NK-92 (cell line): ENCODE data around the gene LCN2.
"Not testable (repeated sequence)": the region's sequence is repeated elsewhere in the genome, so short reads cannot be mapped to it uniquely, and the experiment has no call there.

Experiments
- DNase-seq: peaks from one replicate; lab custom pipeline; 2025; ENCODE audit not compliant: unreplicated experiment; lab: John Stamatoyannopoulos, UW

The LCN2 gene

DNA sequence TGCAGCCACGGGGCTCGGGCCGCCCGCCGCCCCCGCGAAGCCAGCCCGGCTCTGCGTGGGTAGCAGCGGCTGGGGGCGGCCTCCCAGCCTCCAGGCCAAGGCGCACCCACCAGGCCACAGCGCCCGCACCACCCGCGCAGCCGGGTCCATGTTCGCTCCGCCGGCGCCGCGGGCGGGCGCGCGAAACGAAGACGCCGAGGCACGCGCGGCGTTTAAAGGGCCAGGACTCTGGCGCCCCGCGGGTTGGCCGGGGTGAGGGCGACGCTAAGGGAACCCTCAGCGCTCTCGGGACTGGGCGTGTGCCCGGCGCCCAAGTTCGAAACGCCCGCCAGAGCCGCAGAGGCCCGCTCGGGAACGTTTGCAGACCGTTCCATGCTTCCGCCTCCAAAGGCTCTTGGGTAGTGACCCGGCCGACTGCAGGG, 21.7 kb upstream of the LCN2 start, which contains the start of gene PTGES2:
Gene PTGES2 (minus strand): TSS at position 162 of the 422 bp plus-strand sequence. CDS start 12 bp downstream, at position 150.
- DNase-seq, result no peak

DNA sequence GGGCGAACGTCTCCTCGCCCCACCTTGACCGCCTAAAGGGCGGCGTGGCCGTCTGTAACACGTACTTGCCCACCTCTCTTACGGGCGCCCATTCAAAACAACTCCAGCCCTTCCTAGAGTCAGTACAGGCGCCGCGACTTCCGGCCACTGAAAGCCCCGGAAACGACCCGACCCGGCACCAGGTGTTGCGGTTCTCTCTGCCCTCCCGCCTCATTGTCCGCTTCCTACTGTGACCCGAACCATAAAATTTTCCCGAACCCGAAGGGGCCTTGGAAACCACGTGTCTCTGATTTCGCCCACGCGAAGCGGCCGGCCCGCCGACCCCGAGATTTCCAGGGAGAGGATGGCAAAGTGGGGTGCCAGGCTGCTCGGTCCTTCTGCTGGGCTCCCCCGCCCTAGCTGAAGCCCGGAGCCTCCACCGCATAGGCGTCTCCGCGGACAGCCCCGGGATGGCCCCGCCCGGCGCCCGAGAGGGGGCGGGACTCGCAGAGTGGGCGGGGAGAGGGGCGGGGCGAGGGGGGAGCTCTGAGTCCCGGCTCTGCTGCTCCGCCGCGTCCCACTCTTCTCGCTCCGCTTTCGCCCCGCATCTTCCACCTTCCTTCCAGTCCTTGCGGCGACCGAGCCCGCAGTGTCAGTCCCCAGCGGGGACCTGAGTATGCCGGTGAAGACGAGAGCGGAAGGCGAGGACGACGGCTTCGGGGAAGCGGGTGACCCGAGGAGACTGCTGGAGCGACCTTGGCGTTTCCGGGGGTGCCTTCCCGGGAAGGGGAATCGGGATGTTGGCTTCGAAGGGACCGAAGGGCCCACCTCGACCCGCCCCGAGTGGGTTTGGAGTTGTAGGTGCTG, 21.0 kb upstream of the LCN2 start:
- no peak for DNase-seq

DNA sequence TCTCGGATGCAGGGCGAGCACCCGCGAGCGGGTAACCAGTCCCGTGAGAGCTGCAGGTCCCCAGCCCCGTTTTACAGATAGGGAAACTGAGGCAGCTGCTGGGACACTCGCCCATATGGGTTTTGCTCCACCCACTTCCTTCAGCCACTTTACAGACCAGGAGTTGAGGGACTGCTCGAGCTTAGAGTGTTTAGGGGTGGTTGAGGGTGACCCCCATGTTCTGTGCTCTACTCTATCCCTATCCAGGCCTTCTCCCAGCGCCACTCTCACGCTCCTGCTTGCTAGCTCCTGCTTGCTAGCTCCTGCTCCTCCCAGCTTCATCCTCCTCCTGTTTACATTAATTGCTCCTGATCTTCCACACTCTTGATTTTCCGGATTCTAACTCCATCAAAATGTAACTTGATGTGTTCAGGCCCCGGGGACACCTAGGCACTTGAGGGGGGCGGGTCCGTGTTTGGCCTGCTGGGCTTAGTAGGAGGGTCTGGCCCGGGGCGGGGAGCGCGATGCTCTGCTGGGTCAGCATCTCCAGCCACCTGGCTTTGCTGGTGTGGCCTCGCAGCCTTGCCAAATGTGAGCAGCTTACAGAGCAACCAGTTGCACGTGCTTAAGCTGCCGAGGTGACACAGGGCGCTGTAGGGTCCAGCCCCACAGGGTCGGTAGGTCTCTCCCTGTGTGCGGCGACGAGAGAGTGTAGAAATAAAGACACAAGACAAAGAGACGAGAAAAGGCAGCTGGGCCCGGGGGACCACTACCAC, 20.2 kb upstream of the LCN2 start:
- no peak for DNase-seq

DNA sequence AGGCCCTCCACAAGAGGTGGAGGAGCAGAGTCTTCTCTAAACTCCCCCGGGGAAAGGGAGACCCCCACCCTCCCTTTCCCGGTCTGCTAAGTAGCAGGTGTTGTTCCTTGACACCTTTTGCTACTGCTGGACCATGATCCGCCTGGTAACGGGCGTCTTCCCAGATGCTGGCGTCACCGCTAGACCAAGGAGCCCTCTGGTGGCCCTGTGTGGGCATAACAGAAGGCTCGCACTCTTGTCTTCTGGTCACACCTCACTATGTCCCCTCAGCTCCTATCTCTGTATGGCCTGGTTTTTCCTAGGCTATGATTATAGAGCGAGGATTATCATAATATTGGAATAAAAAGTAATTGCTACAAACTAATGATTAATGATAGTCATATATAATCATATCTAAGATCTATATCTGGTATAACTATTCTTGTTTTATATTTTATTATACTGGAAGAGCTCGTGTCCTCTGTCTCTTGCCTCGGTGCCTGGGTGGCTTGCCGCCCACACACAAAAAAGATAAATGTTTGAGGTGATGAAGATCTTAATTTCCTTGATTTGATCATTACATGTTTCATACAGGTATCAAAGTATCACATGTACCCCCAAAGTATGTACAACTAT, 19.2 kb upstream of the LCN2 start:
- not testable (repeated sequence) for DNase-seq

GRCh38 chr9:128130651-128131050, 18.6 kb upstream of the LCN2 start:
- DNase-seq, result not testable (repeated sequence)

- not testable (repeated sequence) for DNase-seq
Observed at GRCh38 chr9:128131346-128131745, 17.9 kb upstream of the LCN2 start.

DNA sequence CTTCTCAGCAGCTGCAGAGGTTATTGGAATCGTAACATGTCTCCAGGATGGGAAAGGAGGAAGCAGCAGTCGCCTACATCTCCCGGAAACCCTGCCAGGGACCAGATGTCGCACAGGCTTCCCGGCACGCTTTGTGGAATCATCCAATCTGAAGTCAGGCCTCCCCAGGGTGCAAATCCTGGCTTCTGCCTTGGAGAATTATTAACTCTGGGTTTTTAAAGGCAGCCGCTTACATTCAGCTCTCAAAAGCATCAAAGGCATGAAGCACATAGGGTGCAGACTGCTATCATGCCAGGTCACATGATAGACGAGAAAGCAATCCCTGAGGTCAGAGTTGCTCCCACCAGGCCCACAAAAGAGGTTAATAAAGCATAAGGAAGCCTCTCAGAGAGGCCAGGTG, 17.1 kb upstream of the LCN2 start:
- DNase-seq, result not testable (repeated sequence)

DNA sequence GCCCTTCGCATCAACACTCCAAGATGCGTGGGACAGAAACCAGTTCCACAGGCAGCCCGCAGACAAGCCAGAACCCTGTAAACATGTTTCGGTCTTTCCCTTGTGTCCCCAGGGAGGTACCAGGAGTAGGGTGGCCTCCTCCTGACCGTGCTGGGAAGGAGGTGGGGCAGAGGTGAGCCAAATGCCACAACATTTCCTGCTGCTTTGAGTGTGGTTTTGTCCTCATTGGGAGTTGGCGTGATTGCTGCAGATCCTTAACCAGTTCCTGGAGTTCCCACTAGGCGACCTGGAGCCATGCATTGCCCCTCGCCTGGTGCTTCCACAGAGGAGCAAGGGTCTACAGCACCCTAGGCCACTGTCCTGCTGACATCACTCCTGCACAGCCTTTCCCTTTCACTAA, 13.7 kb upstream of the LCN2 start:
- not testable (repeated sequence) for DNase-seq

- DNase-seq, result no peak
Observed at GRCh38 chr9:128136816-128137793, 12.1 kb upstream of the LCN2 start.

GRCh38 chr9:128138001-128138400, 11.3 kb upstream of the LCN2 start:
- no peak for DNase-seq

DNA sequence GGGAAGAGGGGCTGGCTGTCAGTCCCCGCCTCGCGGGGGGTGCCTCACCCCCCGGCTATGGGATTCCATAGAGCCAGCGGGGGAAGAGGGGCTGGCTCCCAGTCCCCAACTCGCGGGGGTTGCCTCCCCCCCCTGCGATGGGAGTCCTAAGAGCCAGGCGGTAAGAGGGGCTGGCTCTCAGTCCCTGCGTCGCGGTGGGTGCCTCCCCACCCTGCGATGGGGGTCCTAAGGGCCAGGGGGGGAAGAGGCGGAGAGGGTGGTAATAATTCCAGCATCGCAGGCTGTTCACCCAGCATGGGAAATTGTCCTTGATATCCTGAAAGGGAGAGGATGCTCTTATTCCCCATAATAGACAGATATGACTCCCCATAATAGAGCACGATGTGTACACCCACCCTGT, 9.6 kb upstream of the LCN2 start:
- no peak for DNase-seq

DNA sequence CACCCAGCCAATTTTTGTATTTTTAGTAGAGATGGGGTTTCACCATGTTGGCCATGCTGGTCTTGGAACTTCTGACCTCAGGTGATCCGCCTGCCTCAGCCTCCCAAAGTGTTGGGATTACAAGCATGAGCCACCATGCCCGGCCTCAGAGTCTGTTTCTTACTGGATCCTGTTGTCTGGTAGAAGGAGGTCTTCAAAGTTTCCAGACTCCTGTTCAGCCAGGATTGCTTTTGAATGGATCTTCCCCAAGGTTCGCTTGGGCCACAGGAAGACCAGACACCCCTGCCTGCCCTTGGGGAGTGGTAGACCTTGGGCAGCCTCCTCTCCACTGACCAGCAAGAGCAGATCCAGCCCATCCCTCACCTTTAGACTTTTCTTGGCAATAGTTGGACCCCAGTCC, 7.6 kb upstream of the LCN2 start:
- no peak for DNase-seq

GRCh38 chr9:128142061-128142460, 7.2 kb upstream of the LCN2 start:
- no peak for DNase-seq

GRCh38 chr9:128142596-128142995, 6.7 kb upstream of the LCN2 start:
- DNase-seq, result no peak

DNA sequence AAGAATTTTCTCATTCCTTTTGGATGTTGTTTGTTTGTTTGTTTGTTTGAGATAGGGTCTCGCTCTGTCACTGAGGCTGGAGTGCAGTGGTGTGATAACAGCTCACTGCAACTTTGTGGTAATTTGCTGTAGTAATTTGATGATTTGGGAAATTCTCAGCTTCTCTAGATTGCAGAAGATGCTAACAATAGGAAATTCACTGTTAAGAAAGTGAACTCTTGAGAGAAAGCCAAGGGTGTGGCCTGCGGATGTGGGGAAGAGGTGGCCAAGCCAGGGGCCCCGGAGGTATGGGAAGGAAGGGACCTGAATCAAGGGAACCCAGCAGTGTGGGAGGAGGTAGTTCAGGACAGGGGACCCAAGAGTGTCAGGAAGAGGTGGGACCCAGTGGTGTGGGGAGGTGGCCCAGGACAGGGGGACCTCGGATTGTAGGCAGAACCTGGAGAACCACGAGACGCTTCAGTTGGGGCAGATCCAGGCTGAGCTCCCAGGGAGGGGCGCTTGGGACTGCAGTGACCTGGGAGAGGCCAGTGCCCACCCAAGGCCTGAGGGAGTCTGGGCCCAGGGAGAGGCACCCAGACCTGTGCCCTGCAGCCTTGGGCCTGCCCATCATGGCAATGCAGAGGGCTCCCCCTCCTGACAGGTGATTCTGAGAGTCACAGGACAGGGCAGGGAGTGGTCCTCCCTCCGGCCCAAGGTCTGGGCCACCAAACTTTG, 5.6 kb upstream of the LCN2 start:
- no peak for DNase-seq

- no peak for DNase-seq
Observed at GRCh38 chr9:128144239-128145181, 4.7 kb upstream of the LCN2 start.

GRCh38 chr9:128145536-128145935, 3.7 kb upstream of the LCN2 start:
- no peak for DNase-seq

DNA sequence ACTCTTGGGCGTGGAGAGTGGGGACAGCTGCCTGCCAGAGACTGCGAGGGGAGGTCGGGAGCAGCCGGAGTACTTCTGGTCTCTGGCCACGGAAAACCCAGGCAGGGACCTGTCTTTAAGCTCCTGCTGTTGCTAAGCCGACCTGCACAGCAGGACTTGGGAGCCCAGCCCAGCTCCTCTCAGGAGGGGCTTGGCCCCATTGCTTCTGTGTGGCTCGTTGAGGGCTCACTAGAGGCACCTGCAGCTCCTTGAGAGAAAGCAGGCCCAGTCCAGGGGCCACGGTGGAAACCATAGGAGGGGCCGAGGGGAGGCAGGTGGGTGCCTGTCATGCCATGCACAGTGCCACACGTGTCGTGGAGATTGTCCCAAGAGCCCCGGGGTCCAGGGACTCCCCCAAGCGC, 3.3 kb upstream of the LCN2 start:
- no peak for DNase-seq

DNA sequence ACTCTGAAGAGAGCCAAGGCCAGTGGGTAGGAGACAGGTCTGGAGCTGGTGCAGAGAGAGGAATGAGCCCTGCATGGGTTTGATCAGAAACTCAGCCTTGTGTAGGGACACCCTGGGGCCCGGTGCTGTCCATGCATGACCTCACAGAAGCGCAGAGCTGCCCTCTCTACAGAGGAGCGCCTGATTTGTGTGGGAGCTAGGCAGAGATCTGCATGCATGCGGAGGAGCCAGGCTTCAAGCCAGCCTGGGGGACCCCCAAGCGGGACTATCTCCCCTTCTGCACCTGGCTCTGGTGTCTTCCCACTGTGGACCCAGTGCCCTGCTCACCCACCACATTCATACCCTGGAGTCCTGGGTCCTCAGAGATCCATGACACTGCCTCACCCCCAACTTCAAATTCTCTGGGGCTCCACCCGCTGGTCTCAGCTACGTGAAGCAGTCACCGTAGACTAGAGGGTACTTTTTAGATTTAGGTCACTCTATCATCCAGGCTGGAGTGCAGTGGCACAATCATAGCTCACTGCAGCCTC, 2.6 kb upstream of the LCN2 start:
- DNase-seq, result no peak
